GM19452 (cell line): Measurements from ENCODE around the gene SPECC1.
A peak's percentile ranks its signal among the peaks of the same experiment; 100 is the strongest.
"Not testable (repeated sequence)": the region's sequence is repeated elsewhere in the genome, so short reads cannot be mapped to it uniquely, and the experiment has no call there.

Experiments used
- ATAC-seq: cut with Tn5 transposase; IDR thresholded peaks from one replicate; pipeline ENCODE4 v1.9.1; 2021; ENCODE audit not compliant: unreplicated experiment

The SPECC1 gene, protein sequence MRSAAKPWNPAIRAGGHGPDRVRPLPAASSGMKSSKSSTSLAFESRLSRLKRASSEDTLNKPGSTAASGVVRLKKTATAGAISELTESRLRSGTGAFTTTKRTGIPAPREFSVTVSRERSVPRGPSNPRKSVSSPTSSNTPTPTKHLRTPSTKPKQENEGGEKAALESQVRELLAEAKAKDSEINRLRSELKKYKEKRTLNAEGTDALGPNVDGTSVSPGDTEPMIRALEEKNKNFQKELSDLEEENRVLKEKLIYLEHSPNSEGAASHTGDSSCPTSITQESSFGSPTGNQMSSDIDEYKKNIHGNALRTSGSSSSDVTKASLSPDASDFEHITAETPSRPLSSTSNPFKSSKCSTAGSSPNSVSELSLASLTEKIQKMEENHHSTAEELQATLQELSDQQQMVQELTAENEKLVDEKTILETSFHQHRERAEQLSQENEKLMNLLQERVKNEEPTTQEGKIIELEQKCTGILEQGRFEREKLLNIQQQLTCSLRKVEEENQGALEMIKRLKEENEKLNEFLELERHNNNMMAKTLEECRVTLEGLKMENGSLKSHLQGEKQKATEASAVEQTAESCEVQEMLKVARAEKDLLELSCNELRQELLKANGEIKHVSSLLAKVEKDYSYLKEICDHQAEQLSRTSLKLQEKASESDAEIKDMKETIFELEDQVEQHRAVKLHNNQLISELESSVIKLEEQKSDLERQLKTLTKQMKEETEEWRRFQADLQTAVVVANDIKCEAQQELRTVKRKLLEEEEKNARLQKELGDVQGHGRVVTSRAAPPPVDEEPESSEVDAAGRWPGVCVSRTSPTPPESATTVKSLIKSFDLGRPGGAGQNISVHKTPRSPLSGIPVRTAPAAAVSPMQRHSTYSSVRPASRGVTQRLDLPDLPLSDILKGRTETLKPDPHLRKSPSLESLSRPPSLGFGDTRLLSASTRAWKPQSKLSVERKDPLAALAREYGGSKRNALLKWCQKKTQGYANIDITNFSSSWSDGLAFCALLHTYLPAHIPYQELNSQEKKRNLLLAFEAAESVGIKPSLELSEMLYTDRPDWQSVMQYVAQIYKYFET

DNA sequence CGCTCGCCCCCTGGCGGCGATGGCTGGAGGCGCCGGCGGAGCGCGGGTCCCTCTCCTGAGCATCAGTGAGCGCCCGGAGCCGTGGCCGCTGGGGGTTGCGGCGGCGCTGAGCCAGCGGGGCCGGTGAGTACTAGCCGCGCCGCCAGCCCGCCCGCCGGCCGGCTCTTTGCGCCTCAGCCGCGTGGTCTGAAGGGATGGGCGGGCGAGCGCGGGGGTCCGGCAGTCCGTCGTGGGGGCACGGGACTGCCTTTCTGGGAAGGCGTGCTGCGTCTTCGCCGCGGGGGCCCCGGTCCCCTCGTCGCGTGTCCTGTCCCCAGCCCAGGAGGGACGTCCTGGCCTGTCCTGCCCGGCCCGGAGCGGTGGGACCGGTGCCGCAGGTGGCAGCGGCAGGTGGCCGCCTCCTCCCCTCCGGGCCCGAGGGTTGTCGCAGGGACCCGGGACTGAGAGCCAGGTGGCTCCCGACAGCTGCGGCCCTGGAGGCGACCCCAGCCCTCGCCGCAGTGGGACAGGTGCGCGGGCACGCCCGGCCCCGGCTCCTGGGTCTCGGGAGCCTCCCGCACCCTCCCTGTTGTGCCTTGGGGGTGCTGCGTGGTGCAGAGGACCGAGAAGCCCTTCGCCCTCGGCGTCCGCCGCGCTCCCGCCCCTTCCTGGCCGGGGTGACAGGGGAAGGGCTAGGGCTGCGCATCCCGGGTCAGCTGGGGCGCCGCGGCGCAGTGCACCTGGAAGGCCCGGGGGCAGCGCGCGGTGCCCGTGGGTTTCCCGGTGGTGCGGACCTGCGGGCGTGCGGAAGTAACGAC is at the start of gene SPECC1:
Gene SPECC1 (plus strand): TSS at position 58 of the 797 bp plus-strand sequence. CDS start 87,293 bp downstream, outside the sequence.
- ATAC-seq = peak; percentile 98

DNA sequence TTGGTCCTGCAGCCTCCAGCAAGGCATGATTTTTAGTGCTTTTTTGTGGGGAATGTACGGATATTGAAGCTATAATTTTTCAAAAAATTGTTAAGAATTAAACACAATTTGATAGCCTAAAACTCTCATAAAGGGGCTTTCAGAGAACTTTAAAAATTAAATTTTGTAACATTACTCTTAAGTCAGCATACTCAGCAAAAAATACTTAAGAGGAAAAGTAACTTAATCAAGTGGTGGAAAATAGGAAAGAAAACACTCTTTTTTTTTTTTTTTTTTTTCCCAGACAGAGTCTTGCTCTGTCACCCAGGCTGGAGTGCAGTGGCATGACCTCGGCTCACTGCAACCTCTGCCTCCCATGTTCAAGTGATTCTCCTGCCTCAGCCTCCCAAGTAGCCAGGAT is 46.2 kb upstream of the SPECC1 start:
- ATAC-seq = not testable (repeated sequence)

DNA sequence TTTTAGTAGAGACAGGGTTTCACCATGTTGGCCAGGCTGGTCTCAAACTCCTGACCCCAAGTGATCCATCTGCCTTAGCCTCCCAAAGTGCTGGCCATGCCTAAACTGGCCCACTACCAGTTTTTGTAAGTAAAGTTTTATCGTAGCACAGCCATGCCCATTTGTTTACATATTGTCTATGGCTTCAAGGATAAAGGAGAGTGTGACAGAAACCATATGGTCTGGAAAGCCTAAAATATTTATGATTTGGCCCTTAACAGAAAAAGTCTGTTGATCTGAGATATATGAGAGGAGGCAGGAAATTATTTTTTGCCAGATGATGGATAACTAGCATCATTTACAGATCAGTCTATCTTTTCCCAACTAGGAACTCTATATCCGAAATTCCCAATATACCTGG is 36.0 kb upstream of the SPECC1 start:
- no peak for ATAC-seq

DNA sequence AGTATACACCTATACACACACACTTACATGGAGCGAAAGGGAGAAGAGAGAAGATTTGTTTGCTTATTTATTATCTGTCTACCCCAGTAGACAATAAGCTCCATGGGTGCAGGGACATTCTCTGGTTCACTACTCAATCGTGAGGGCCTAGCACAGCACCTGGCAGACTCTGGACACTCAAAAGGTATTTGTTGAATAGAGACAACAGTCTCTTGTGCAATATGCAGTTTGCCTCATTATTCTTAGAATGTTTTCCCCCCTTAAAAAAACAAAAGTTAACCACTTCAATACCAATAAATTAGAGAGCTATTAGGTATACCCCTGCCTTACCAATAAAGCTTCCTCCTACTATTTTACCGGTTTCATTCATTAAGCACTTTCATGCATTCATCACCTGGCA is 33.6 kb upstream of the SPECC1 start:
- ATAC-seq = no peak

DNA sequence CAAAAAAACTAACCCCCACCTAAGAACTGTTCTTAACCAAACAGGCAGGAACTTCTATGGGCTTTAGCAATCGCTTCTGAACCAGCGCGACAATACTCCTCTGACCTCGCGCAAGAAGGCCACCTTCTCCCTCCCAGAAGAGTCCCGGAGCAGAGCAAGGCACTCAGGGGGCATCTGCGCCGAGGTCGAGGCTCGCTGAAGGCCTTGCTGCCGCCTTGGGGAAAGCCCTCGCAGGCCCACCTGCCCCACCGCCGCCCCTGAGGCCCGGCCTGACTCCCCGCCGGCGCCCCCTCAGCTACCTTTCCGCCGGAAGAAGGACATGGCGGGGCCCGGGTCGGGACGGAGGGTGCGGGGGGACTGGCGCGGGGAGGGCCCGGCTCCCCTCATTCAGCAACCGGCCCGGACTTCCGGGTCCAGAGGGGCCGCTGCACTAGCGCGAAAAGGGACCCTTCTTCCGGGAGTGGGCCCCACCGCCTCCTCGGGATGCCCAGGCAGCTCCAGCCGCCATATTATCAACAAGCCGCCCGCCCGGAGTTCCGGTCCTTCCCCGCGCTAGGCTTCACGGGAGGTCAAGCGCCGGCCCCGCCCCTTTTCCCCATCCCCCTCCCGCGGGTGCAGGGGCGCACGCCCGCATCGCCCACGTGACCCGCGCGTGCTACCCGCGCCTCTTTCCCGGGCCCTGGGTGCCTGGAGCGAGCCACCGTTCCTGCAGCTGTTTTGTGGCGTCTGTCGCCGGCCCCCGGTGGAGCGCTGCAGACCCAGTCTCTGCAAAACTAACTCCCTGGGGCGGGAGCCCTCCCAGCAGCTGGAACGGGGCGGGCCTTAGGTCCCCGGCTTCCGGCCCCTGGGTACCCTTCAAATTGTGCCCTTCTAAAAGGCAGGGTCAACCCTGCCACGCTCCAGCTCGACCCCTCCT is 31.6 kb upstream of the SPECC1 start, which contains the start of gene AKAP10:
Gene AKAP10 (minus strand): TSS at position 536 of the 916 bp plus-strand sequence. CDS start 149 bp downstream, at position 387.
- ATAC-seq = peak; percentile 75

DNA sequence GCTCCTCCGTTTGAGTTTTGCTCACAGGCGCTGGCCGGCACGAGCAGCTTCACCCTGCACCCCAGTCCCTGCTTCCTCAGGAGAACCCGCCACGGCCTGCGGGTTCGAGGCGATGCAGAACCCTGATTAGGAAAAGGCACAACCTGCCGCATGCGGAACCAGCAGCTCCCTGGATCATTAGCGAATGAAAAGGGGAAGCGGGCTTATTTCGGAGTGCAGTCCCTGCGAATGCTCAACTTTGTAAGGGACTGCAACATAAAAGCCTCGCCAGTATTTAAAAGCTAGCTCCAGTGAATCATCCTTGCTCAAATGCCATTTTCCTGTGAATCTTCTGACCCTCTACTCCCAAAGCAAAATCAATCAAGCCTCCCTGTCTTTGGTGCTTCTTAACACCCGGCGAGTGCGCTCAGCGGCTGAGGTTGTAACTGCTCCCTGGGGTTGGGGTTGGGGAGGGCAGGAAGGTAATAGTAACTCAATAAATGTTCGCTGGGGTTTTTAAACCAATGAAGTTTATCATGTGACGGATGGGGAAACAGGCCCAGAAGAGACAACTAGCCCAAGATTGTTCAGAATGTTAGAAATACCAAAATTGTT is 30.9 kb upstream of the SPECC1 start:
- peak; percentile 32 for ATAC-seq

DNA sequence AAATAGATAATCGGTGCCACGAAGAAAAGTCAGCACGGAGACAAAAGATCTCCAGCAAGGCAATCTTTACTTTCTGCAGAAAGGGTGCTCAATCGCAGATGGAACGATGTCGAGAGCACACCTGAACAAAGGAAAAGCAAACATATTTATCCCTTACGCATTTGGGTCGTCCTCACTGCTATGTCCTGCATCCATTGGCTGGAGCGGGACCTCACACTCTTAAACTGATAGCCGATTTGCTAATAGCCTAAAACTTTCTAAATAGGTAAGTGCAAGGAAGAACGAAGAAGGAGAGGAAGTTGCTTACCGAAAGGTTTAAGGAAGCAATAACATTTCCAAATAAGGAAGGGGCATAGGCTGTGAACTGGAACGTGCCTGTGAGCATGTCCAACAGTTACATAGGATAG is 30.4 kb upstream of the SPECC1 start:
- ATAC-seq = no peak

DNA sequence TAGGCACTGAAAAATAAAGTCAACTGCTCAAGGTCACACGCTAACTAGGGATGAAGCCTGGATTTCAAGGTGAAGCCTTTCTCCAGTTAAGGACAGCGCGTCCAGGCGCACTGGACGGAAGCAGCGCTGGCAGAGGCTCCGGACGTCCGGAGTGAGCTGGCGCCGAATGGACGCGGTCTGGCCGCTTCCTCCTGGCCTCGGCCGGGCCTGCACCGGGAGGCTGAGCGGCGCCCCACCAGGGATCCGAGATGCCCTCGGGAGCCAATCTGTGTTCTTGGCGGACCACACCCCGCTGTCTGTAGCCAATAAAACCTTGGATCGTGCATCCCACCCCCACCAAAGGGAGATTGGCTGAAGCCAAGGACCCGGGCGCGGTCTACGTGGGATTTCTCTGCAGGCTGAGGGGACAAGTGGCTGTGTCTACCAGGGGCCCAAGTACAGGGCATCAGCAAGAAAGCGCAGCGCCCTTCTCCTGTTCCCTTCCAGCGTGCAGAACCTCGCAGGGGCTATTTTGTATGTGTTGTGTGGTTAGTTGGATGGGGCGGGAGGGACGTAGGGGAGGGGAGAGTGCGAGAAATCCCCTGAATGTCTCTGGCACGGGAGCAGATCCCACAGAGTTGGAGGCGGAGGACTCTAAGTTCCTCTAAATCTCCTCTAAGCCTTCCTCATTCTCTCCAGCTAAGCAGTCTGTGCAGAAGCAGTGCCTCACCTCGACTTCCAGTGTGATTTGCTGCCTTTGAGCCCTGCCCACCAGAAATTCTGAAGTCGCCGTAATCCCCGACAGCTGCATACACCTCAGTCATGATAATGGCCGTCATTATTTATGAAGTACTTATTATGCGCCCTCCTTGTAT is 29.0 kb upstream of the SPECC1 start:
- no peak for ATAC-seq

DNA sequence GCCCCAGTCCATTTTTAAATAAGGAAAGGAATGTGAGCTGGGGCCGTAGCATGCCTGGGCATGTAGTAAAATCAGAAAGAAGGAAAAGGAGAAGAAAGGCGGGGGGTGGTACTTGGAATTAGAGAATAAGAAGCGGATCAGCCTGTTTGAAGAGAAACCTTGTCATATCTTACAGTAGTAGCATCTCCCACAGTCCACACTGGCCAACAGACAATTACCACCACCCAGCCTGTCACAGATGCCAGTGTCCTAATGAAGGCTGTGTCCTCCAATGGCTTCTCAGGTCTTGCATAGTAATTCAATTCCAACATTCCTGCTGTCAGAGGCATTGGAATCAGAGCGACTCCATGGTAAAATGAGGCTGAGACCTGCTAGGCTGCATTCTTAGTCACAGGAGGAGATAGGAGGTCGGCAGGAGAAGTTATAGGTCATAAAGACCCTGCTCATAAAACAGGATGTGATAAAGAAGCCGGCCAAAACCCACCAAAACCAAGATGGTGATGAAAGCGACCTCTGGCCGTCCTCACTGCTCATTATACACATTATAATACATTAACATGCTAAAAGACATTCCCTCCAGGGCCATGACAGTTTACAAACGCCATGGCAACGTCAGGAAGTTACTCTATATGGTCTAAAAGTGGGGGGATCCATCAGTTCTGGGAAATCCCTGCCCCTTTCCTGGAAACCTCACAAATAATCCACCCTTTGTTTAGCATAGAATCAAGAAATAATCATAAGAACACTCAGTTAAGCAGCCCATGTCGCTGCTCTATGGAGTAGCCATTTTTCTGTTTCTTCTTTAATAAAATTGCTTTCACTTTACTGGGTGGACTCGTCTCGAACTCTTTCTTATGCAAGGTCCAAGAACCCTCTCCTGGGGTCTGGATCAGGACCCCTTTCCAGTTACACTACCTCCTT is 22.0 kb upstream of the SPECC1 start:
- ATAC-seq = no peak

DNA sequence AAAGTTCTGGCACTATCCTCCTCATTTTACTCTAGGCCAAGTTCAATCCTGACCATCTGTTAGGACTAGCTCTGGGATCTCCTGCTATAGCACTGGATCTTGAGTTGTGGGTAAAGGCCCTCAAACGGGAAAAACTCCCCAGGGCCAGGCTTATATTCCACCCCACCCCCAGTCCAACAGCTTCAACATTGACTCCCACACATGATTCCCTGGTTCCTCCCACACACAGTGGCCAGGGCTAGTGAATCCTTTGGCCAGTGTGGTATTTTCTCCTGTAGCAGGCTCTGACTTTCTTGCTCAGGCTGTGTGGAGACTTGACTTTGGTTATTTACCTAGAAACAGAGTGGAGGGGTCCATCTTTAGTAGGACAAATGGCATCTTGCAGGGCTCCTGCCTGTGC is 21.3 kb upstream of the SPECC1 start:
- ATAC-seq = no peak

DNA sequence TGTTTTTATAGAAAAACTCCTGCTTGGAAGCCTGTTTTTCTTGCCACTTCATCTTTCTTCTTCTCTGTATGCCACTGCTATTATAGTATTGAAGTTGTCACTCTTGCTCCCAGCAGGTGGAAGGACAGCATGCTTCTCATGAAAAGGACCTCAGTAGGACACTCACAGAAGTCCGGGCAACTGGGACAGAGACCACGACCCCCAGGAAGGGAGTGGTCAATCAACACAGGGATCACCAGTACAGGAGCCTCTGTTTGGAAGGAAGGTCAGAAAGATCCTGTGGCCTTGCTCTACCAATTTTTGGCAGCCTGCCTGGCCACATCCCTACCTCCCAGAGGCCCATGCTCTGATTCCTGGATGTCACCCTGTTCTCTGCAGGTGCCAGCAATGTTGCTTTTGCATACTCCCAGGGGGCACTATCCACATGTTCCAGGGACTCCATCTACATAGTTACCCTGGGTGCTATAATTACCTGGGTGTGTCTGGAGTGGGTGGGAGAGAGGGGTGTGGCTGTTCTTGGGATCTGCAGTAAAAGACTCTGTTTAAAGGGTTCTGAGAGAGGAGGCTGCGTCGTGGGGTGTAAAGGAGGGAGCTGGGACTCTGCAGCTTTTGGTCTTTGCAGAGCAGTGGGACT is 17.8 kb upstream of the SPECC1 start:
- no peak for ATAC-seq

DNA sequence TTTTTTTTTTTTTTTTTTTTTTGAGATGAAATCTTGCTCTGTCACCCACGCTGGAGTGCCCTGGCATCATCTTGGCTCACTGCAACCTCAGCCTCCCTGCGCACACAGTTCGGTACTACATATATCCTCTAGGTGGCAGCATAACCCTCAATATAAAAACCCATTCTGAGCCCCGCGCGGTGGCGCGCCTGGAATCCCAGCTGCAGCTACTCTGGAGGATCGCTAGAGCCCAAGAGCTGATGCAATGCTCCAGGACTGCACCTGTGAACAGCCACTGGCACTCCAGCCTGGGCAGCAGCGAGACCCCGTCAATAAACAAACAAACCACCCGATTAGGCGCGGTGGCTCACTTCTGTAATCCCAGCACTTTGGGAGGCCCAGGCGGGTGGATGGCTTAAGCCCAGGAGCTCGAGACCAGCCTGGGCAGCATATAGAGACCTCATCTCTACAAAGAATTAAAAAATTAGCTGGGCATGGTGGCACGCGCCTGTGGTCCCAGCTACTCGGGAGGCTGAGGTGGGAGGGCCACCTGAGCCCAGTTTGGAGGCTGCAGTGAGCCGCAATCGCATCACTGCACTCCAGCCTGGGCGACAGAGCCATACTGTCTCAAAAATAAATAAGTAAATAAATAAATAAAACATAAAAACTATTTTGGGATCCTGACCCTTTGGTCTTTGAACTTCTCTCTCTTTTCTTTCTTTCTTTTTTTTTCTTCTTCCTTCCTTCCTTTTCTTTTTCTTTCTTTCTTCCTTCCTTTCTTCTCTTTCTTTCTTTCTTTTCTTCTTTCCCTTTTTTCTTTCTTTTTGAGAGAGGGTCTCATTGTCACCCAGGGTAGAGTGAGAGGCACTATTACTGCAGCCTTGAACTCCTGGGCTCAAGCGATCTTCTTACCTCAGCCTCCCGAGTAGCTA is 16.1 kb upstream of the SPECC1 start:
- peak; percentile 85 for ATAC-seq

DNA sequence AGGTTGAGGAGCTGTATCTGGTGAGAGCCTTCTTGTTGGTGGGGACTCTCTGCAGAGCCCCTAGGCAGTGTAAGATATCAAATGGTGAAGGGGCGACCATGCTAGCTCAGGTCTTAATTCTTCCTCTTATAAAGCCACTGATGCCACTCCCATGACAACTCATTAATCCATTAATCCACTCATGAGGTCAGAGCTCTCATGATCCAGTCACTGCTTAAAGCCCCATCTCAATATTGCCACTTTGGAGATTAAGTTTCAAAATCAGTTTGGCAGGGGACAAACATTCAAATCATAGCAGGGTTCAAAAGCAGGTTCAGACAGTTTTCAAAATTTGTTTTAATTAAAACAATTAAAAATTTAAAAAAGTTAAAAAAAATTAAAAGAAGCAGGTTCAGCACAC is 13.1 kb upstream of the SPECC1 start:
- no peak for ATAC-seq

DNA sequence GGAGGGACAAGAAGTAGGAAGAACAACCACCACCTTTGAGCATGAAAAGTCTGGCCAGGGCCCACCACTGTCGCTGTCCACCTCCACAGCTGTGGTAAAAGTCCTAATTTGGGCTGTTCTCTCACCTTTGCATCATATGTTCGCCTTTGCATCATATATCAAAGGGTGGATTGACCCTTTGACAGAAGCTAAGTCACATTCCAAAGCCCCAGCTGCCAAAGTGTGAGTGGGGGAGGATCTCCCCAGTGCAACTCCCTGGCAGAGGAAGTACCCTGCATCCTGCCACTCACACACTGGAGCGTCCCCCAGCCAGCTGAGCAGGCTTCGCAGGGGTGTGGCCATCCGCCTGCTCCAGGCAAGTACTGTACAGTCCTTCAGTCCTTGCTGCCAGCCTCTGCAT is 12.7 kb upstream of the SPECC1 start:
- no peak for ATAC-seq

DNA sequence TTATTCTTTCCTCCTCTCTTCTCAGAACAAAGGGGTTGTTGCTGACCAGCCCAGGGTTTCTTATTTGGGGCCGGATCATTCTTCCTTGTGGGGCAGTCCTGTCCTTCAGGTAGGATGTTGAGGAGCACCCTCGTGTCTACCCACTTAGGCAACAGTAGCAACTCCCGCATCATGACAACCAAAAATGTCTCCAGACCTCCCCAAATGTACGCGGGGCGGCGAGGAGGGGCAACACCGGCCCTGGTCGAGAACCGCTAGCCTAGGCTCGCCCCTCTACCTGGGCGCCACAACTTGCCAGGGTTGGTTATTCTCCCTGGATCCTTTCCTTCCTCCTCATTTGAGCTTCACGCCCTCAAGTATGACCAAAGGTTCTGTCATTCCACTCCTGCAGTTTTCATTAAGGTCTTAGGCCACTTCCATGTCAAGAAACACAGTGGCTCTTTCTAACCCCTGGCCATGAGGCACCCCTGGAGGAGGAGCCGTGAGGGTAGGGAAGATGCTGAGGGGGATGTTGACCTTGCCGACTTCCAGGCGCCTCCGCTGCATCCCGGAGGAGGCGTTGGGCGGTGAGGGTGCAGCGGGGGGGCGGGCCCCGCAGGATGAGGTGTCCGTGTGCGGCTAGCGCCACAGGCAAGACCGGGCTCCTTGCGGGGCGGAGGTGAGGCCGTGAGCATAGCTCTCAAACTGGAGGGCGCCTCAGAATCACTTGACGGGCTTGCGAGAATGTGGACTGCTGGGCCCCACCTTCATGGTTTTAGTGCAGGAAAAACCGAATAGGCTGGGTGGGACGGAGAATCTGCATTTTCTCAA is 712 bp upstream of the SPECC1 start:
- no peak for ATAC-seq
